GM12878 (cell line): Measurements from ENCODE around the gene OTOG.

Experiments used
- BRCA1 ChIP-seq: IDR thresholded peaks from 2 replicates; pipeline ENCODE4 v1.6.1; 2011; ENCODE audit warnings: low read depth, low read length, improper control_type of control experiment
- HCFC1 ChIP-seq: fragments of 150-350 bp; IDR thresholded peaks from 2 replicates; pipeline ENCODE4 v1.6.1; 2014; ENCODE audit warnings: low read length
- POLR2A ChIP-seq: IDR thresholded peaks from 2 replicates; pipeline ENCODE4 v1.6.1; 2011; ENCODE audit warnings: low read depth, mild to moderate bottlenecking, low read length
- POLR2AphosphoS5 ChIP-seq: IDR thresholded peaks from 2 replicates; pipeline ENCODE4 v1.6.1; 2011; ENCODE audit warnings: mild to moderate bottlenecking, low read length, inconsistent platforms
- RAD21 ChIP-seq: IDR thresholded peaks from 2 replicates; pipeline ENCODE4 v1.6.1; 2011; ENCODE audit warnings: mild to moderate bottlenecking, low read depth, low read length, moderate library complexity; ENCODE audit not compliant: insufficient read depth
- ZNF274 ChIP-seq: IDR thresholded peaks from one replicate; pipeline ENCODE4 v1.8.0; 2011; ENCODE audit not compliant: insufficient read length, insufficient read depth
- TF ChIP-seq, protein P1 (sequence below), 3 experiments: IDR thresholded peaks in 2 of 3; conservative IDR thresholded peaks in 1 of 3; 2 replicates each; pipeline ENCODE4 v1.5.1; 2011; ENCODE audit warnings: low read depth in 3 of 3, low read length in 3 of 3, mild to moderate bottlenecking in 3 of 3, control low read depth in 2 of 3, moderate library complexity in 2 of 3, inconsistent platforms in 1 of 3, mixed read lengths in 1 of 3; ENCODE audit not compliant: control insufficient read depth in 2 of 3, insufficient read depth in 1 of 3; ENCODE audit errors: extremely low read depth in 1 of 3
- TF ChIP-seq, protein P2 (sequence below): IDR thresholded peaks from 2 replicates; pipeline ENCODE4 v1.6.1; 2012; ENCODE audit warnings: mild to moderate bottlenecking, low read depth, low read length

DNA sequence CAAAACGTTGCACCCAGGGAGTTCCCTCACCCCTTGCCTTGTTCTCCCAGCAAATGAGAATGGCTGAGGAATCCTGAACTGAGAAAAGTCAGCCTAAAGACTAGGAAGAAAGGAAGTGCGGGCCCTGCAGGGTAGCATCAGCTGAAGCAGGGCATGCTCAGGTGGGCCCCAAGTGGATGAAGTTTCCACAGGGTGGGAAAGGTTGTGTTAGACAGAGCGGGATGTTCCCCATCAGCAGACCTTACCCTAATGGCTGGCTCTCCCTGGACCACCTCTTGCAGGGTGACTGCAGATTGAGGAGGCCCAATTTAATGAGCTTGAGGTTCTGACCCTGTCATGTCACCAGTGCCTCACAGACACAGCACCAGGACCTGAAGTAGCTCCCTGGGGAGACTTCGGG lies 90.8 kb downstream of the OTOG start:
- TF ChIP-seq, protein P1, sequence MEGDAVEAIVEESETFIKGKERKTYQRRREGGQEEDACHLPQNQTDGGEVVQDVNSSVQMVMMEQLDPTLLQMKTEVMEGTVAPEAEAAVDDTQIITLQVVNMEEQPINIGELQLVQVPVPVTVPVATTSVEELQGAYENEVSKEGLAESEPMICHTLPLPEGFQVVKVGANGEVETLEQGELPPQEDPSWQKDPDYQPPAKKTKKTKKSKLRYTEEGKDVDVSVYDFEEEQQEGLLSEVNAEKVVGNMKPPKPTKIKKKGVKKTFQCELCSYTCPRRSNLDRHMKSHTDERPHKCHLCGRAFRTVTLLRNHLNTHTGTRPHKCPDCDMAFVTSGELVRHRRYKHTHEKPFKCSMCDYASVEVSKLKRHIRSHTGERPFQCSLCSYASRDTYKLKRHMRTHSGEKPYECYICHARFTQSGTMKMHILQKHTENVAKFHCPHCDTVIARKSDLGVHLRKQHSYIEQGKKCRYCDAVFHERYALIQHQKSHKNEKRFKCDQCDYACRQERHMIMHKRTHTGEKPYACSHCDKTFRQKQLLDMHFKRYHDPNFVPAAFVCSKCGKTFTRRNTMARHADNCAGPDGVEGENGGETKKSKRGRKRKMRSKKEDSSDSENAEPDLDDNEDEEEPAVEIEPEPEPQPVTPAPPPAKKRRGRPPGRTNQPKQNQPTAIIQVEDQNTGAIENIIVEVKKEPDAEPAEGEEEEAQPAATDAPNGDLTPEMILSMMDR (IDR thresholded peaks at IDR 0.05 in 2 of 3, conservative IDR thresholded peaks at IDR 0.05 in 1 of 3; ENCODE audit: control insufficient read depth in 2 of 3, extremely low read depth in 1 of 3, insufficient read depth in 1 of 3, low read depth in 3 of 3, low read length in 3 of 3) = no peak
- TF ChIP-seq POLR2A = no peak
- no peak for TF ChIP-seq HCFC1
- TF ChIP-seq BRCA1 = no peak
- TF ChIP-seq POLR2AphosphoS5 = no peak
- TF ChIP-seq, protein P2, sequence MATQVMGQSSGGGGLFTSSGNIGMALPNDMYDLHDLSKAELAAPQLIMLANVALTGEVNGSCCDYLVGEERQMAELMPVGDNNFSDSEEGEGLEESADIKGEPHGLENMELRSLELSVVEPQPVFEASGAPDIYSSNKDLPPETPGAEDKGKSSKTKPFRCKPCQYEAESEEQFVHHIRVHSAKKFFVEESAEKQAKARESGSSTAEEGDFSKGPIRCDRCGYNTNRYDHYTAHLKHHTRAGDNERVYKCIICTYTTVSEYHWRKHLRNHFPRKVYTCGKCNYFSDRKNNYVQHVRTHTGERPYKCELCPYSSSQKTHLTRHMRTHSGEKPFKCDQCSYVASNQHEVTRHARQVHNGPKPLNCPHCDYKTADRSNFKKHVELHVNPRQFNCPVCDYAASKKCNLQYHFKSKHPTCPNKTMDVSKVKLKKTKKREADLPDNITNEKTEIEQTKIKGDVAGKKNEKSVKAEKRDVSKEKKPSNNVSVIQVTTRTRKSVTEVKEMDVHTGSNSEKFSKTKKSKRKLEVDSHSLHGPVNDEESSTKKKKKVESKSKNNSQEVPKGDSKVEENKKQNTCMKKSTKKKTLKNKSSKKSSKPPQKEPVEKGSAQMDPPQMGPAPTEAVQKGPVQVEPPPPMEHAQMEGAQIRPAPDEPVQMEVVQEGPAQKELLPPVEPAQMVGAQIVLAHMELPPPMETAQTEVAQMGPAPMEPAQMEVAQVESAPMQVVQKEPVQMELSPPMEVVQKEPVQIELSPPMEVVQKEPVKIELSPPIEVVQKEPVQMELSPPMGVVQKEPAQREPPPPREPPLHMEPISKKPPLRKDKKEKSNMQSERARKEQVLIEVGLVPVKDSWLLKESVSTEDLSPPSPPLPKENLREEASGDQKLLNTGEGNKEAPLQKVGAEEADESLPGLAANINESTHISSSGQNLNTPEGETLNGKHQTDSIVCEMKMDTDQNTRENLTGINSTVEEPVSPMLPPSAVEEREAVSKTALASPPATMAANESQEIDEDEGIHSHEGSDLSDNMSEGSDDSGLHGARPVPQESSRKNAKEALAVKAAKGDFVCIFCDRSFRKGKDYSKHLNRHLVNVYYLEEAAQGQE = no peak
- no peak for TF ChIP-seq RAD21
- TF ChIP-seq ZNF274 = no peak
